NCI-H1092 (cell line): ENCODE measurements around the gene AAK1.
"Not testable (repeated sequence)": the region's sequence is repeated elsewhere in the genome, so short reads cannot be mapped to it uniquely, and the experiment has no call there.

Source experiments
- DNase-seq: peaks from one replicate; lab custom pipeline; 2025; lab: John Stamatoyannopoulos, UW

The AAK1 gene

GRCh38 chr2:69659941-69660483, 16.5 kb upstream of the AAK1 start:
- no peak for DNase-seq

GRCh38 chr2:69659349-69659748, 15.8 kb upstream of the AAK1 start:
- no peak for DNase-seq

- DNase-seq = no peak
Observed at GRCh38 chr2:69652206-69652605, 8.7 kb upstream of the AAK1 start.

GRCh38 chr2:69647196-69647595, 3.7 kb upstream of the AAK1 start:
- not testable (repeated sequence) for DNase-seq

GRCh38 chr2:69646714-69647113, 3.2 kb upstream of the AAK1 start:
- DNase-seq = no peak

- DNase-seq = no peak
Observed at GRCh38 chr2:69645921-69646320, 2.4 kb upstream of the AAK1 start.

- no peak for DNase-seq
Observed at GRCh38 chr2:69645031-69645431, 1.5 kb upstream of the AAK1 start.

GRCh38 chr2:69644506-69644979, 1.0 kb upstream of the AAK1 start:
- DNase-seq = no peak

- no peak for DNase-seq
Observed at GRCh38 chr2:69642709-69643601, 584 bp downstream of the AAK1 start.

- DNase-seq = no peak
Observed at GRCh38 chr2:69641887-69642708, 1.4 kb downstream of the AAK1 start.

- DNase-seq = no peak
Observed at GRCh38 chr2:69641471-69641870, 2.1 kb downstream of the AAK1 start.

GRCh38 chr2:69639266-69639665, 4.3 kb downstream of the AAK1 start:
- no peak for DNase-seq

- no peak for DNase-seq
Observed at GRCh38 chr2:69638630-69639029, 4.9 kb downstream of the AAK1 start.

- no peak for DNase-seq
Observed at GRCh38 chr2:69637923-69638322, 5.6 kb downstream of the AAK1 start.

GRCh38 chr2:69636395-69636794, 7.1 kb downstream of the AAK1 start:
- DNase-seq = no peak

GRCh38 chr2:69635432-69635831, 8.1 kb downstream of the AAK1 start:
- no peak for DNase-seq

GRCh38 chr2:69634196-69634821, 9.2 kb downstream of the AAK1 start:
- no peak for DNase-seq

GRCh38 chr2:69631402-69631801, 12.1 kb downstream of the AAK1 start:
- DNase-seq = no peak

GRCh38 chr2:69629921-69630608, 13.5 kb downstream of the AAK1 start:
- DNase-seq = no peak

GRCh38 chr2:69628325-69629021, 15.1 kb downstream of the AAK1 start:
- no peak for DNase-seq
